ENCODE results near the gene BABAM2.

GRCh38 chr2:28373854-28374253 lies 483.3 kb downstream of the BABAM2 start:
- no peak for TF ChIP-seq EZH2 (IDR thresholded peaks at IDR 0.05; ENCODE audit: insufficient read depth, poor library complexity, severe bottlenecking)
- TF ChIP-seq EZH2phosphoT487 (IDR thresholded peaks at IDR 0.05; ENCODE audit: insufficient read depth, low read depth) = no peak
